Measurements from ENCODE around the gene ADAMTS2.

DNA sequence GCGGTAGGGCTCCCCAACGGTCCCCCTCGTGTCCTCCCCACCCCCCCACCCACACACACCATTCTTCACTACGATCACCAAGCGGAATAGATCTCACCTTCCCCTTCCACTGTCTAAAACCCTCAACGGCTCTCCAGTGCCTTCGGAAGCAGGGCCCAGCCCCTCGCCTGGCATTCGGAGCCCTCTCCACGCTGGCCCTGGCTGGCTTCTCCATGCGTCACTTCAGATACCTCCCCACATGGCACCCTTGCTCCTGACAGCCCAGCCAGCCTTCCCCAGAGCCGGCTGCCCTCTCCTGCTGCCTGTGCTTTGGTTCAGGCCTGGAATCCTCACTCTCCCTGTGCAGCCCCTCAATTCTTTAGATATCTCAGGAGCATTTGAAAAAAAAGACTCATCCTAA lies 158.5 kb downstream of the ADAMTS2 start:
- TF ChIP-seq, protein P1, sequence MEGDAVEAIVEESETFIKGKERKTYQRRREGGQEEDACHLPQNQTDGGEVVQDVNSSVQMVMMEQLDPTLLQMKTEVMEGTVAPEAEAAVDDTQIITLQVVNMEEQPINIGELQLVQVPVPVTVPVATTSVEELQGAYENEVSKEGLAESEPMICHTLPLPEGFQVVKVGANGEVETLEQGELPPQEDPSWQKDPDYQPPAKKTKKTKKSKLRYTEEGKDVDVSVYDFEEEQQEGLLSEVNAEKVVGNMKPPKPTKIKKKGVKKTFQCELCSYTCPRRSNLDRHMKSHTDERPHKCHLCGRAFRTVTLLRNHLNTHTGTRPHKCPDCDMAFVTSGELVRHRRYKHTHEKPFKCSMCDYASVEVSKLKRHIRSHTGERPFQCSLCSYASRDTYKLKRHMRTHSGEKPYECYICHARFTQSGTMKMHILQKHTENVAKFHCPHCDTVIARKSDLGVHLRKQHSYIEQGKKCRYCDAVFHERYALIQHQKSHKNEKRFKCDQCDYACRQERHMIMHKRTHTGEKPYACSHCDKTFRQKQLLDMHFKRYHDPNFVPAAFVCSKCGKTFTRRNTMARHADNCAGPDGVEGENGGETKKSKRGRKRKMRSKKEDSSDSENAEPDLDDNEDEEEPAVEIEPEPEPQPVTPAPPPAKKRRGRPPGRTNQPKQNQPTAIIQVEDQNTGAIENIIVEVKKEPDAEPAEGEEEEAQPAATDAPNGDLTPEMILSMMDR (conservative IDR thresholded peaks at IDR 0.05; ENCODE audit: low read depth in 2 of 2), result no peak
- TF ChIP-seq EZH2 (IDR thresholded peaks at IDR 0.05; ENCODE audit: low read depth, unreplicated experiment) (no peak), EZH2phosphoT487 (IDR thresholded peaks at IDR 0.05; ENCODE audit: unreplicated experiment) (no peak), JUNB (IDR thresholded peaks at IDR 0.05; ENCODE audit: unreplicated experiment) (no peak), POLR2AphosphoS5 (IDR thresholded peaks at IDR 0.05; ENCODE audit: low read depth) (no peak), CREB1 (CRISPR knock-in tag; IDR thresholded peaks at IDR 0.05; ENCODE audit: low read depth) (no peak), STAT1 (IDR thresholded peaks at IDR 0.05; ENCODE audit: unreplicated experiment) (no peak)
- TF ChIP-seq, protein P2, sequence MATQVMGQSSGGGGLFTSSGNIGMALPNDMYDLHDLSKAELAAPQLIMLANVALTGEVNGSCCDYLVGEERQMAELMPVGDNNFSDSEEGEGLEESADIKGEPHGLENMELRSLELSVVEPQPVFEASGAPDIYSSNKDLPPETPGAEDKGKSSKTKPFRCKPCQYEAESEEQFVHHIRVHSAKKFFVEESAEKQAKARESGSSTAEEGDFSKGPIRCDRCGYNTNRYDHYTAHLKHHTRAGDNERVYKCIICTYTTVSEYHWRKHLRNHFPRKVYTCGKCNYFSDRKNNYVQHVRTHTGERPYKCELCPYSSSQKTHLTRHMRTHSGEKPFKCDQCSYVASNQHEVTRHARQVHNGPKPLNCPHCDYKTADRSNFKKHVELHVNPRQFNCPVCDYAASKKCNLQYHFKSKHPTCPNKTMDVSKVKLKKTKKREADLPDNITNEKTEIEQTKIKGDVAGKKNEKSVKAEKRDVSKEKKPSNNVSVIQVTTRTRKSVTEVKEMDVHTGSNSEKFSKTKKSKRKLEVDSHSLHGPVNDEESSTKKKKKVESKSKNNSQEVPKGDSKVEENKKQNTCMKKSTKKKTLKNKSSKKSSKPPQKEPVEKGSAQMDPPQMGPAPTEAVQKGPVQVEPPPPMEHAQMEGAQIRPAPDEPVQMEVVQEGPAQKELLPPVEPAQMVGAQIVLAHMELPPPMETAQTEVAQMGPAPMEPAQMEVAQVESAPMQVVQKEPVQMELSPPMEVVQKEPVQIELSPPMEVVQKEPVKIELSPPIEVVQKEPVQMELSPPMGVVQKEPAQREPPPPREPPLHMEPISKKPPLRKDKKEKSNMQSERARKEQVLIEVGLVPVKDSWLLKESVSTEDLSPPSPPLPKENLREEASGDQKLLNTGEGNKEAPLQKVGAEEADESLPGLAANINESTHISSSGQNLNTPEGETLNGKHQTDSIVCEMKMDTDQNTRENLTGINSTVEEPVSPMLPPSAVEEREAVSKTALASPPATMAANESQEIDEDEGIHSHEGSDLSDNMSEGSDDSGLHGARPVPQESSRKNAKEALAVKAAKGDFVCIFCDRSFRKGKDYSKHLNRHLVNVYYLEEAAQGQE (IDR thresholded peaks at IDR 0.05; ENCODE audit: unreplicated experiment), result no peak
- TF ChIP-seq, protein P3, sequence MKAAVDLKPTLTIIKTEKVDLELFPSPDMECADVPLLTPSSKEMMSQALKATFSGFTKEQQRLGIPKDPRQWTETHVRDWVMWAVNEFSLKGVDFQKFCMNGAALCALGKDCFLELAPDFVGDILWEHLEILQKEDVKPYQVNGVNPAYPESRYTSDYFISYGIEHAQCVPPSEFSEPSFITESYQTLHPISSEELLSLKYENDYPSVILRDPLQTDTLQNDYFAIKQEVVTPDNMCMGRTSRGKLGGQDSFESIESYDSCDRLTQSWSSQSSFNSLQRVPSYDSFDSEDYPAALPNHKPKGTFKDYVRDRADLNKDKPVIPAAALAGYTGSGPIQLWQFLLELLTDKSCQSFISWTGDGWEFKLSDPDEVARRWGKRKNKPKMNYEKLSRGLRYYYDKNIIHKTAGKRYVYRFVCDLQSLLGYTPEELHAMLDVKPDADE (IDR thresholded peaks at IDR 0.05), result no peak

Data from GM23338 (cell line).